H9 (cell line): ENCODE results near the gene RNASE7. TPM values are rescaled to one million over a fixed set of nuclear protein-coding genes. Genes with fewer than 3 reads are reported as not detected.

ENCODE experiments used
- DNase-seq: peaks from one replicate; pipeline ENCODE4 v3.0.0-alpha.2; 2017
- H2AFZ ChIP-seq: one replicate; pipeline ENCODE4 v1.6.1; 2013; ENCODE audit warnings: mild to moderate bottlenecking, low read length, control low read depth, moderate library complexity
- H2AK5ac ChIP-seq: 2 replicates; pipeline ENCODE4 v1.6.1; 2013; ENCODE audit warnings: low read length, control low read depth, mixed read lengths; ENCODE audit not compliant: insufficient read length
- H2BK120ac ChIP-seq: one replicate; pipeline ENCODE4 v1.6.1; 2013; ENCODE audit warnings: low read depth, mild to moderate bottlenecking, low read length, control low read depth, inconsistent platforms; ENCODE audit not compliant: poor library complexity, severe bottlenecking
- H2BK12ac ChIP-seq: 2 replicates; pipeline ENCODE4 v1.6.1; 2013; ENCODE audit warnings: low read length, control low read depth, mixed read lengths, low read depth; ENCODE audit not compliant: insufficient read length
- H2BK15ac ChIP-seq: 2 replicates; pipeline ENCODE4 v1.6.1; 2013; ENCODE audit warnings: low read depth, low read length, control low read depth
- H2BK20ac ChIP-seq: one replicate; pipeline ENCODE4 v1.6.1; 2013; ENCODE audit warnings: low read depth, mild to moderate bottlenecking, low read length, control low read depth, inconsistent platforms; ENCODE audit not compliant: poor library complexity, severe bottlenecking
- H2BK5ac ChIP-seq: 2 replicates; pipeline ENCODE4 v1.6.1; 2013; ENCODE audit warnings: low read length, control low read depth, mixed read lengths; ENCODE audit not compliant: insufficient read length
- H3K14ac ChIP-seq: 2 replicates; pipeline ENCODE4 v1.6.1; 2013; ENCODE audit warnings: low read length, control low read depth; ENCODE audit not compliant: insufficient read depth
- H3K18ac ChIP-seq: 2 replicates; pipeline ENCODE4 v1.6.1; 2013; ENCODE audit warnings: low read depth, mild to moderate bottlenecking, mixed read lengths, low read length, control low read depth; ENCODE audit not compliant: insufficient read length
- H3K23ac ChIP-seq: 2 replicates; pipeline ENCODE4 v1.6.1; 2013; ENCODE audit warnings: low read length, control low read depth, mixed read lengths, low read depth; ENCODE audit not compliant: insufficient read length
- H3K23me2 ChIP-seq: 2 replicates; pipeline ENCODE4 v1.6.1; 2013; ENCODE audit warnings: low read depth, mild to moderate bottlenecking, mixed read lengths, low read length, control low read depth; ENCODE audit not compliant: insufficient read length, poor library complexity, severe bottlenecking
- H3K27ac ChIP-seq: 2 replicates; pipeline ENCODE4 v1.5.1; 2013; ENCODE audit warnings: low read length, control low read depth, mixed read lengths, low read depth; ENCODE audit not compliant: insufficient read length
- H3K27me3 ChIP-seq: 2 replicates; pipeline ENCODE4 v1.6.1; 2013; ENCODE audit warnings: low read length, control low read depth, inconsistent platforms; ENCODE audit not compliant: insufficient read depth
- H3K4ac ChIP-seq: 2 replicates; pipeline ENCODE4 v1.6.1; 2013; ENCODE audit warnings: low read depth, mild to moderate bottlenecking, control low read depth, inconsistent platforms, low read length, moderate library complexity
- H3K4me1 ChIP-seq: 2 replicates; pipeline ENCODE4 v1.6.1; 2013; ENCODE audit warnings: low read length, control low read depth, inconsistent platforms; ENCODE audit not compliant: insufficient read depth
- H3K4me2 ChIP-seq: 2 replicates; pipeline ENCODE4 v1.6.1; 2013; ENCODE audit warnings: low read length, control low read depth, mixed read lengths; ENCODE audit not compliant: insufficient read length, insufficient read depth
- H3K56ac ChIP-seq: 2 replicates; pipeline ENCODE4 v1.6.1; 2013; ENCODE audit warnings: low read depth, mild to moderate bottlenecking, mixed read lengths, low read length, control low read depth; ENCODE audit not compliant: insufficient read length
- H3K79me1 ChIP-seq: 2 replicates; pipeline ENCODE4 v1.6.1; 2013; ENCODE audit warnings: low read depth, mild to moderate bottlenecking, moderate library complexity, low read length, control low read depth, inconsistent platforms; ENCODE audit not compliant: insufficient read depth, poor library complexity, severe bottlenecking
- H3K79me2 ChIP-seq: 2 replicates; pipeline ENCODE4 v1.6.1; 2013; ENCODE audit warnings: low read length, control low read depth, inconsistent platforms; ENCODE audit not compliant: insufficient read depth
- H3K9ac ChIP-seq: 2 replicates; pipeline ENCODE4 v1.6.1; 2013; ENCODE audit warnings: low read length, control low read depth, mixed read lengths; ENCODE audit not compliant: insufficient read length; ENCODE audit errors: extremely low read depth
- H3K9me3 ChIP-seq: one replicate; pipeline ENCODE4 v1.6.1; 2013; ENCODE audit warnings: low read depth, low read length, inconsistent platforms; ENCODE audit not compliant: control insufficient read depth
- H3T11ph ChIP-seq: one replicate; pipeline ENCODE4 v1.6.1; 2013; ENCODE audit warnings: mild to moderate bottlenecking, low read length, control low read depth, inconsistent platforms
- H4K20me1 ChIP-seq: one replicate; pipeline ENCODE4 v1.6.1; 2013; ENCODE audit not compliant: control insufficient read depth, insufficient read length, insufficient read depth
- H4K5ac ChIP-seq: 2 replicates; pipeline ENCODE4 v1.6.1; 2013; ENCODE audit warnings: low read depth, mild to moderate bottlenecking, mixed read lengths, low read length, control low read depth; ENCODE audit not compliant: insufficient read length
- H4K8ac ChIP-seq: replicated peaks from 2 replicates; pipeline ENCODE4 v1.6.1; 2013; ENCODE audit warnings: low read length, control low read depth, mixed read lengths, low read depth; ENCODE audit not compliant: insufficient read length
- H4K91ac ChIP-seq: 2 replicates; pipeline ENCODE4 v1.6.1; 2013; ENCODE audit warnings: low read depth, mild to moderate bottlenecking, moderate library complexity, mixed read lengths, low read length, control low read depth; ENCODE audit not compliant: insufficient read length
- H3K27ac Mint-ChIP-seq, 3 experiments: 2 replicates in 2 of 3; 3 replicates in 1 of 3; pipeline ENCODE4 v1.8.0; 2020 to 2021; ENCODE audit warnings: mixed read lengths in 3 of 3, mild to moderate bottlenecking in 1 of 3, moderate library complexity in 1 of 3
- H3K27me3 Mint-ChIP-seq: 2 replicates; pipeline ENCODE4 v1.8.0; 2021; ENCODE audit warnings: low read depth, mild to moderate bottlenecking, moderate library complexity, mixed read lengths
- H3K36me3 Mint-ChIP-seq, 3 experiments: 2 replicates in 2 of 3; 3 replicates in 1 of 3; pipeline ENCODE4 v1.8.0; 2020 to 2021; ENCODE audit warnings: low read depth in 3 of 3, mixed read lengths in 3 of 3; ENCODE audit not compliant: insufficient read depth in 1 of 3
- H3K4me1 Mint-ChIP-seq, 2 experiments: 2 replicates each; pipeline ENCODE4 v1.8.0; 2020; ENCODE audit warnings: mixed read lengths in 2 of 2
- H3K4me3 Mint-ChIP-seq, 2 experiments: 2 replicates in 1 of 2; 3 replicates in 1 of 2; pipeline ENCODE4 v1.8.0; 2020 to 2021; ENCODE audit warnings: mild to moderate bottlenecking in 2 of 2, mixed read lengths in 2 of 2, moderate library complexity in 1 of 2
- H3K9me3 Mint-ChIP-seq, 2 experiments: 2 replicates in 1 of 2; 3 replicates in 1 of 2; pipeline ENCODE4 v1.8.0; 2020; ENCODE audit warnings: mild to moderate bottlenecking in 2 of 2, mixed read lengths in 2 of 2, moderate library complexity in 1 of 2
- WGBS: extraction: QIAGEN DNeasy Blood & Tissue Kit; methylation state at CpG from one replicate; pipeline ENCODE4 v1.1.7; 2013; ENCODE audit warnings: missing lambda C conversion rate, low lambda C conversion rate, mixed read lengths; ENCODE audit not compliant: insufficient read length; ENCODE audit errors: extremely low coverage; 5-methylcytosine and 5-hydroxymethylcytosine counted together
- total RNA-seq: library from RNA; stranded (reverse); gene quantifications from 2 replicates; pipeline ENCODE4 v1.2.1, GENCODE V29; 2021
- TF ChIP-seq, protein P1 (sequence below): fragments of 200-600 bp; sonication (generic); conservative IDR thresholded peaks from 3 replicates; pipeline ENCODE4 v1.8.0; 2021; ENCODE audit warnings: antibody characterized with exemption, mild to moderate bottlenecking

The RNASE7 gene
- total RNA-seq, 1 experiment from 2014 or later = not detected

DNA sequence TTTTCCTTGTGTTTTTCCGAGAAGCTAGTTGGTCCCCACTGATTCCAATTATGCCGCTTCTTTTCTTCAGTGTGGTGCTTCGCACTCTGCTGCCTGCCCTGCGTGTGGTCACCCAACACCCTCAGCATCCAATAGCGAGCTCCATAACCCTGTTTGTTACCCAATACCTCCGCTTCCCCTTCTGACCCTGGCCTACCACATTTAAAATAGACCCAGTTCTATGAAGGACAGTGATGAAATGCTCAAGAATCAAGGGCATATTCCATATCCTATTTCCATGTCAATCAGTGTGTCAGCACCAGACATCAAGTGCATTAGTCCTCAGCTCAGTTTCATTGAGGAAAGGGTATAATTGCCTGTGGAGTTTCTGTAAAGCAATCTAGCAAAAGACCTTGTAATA is 26.9 kb upstream of the RNASE7 start:
- Mint-ChIP-seq H3K27ac (peak overlapping the region in 1 of 3 experiments; percentile 55; a peak in 1 of 7 replicates), H3K27me3 (peaks cover 9% of the 10 kb centered on the region), H3K4me1 (peaks cover 7 to 12% of the 10 kb centered on the region in 2 experiments), H3K36me3 (peaks cover 2 to 6% (median 2%) of the 10 kb centered on the region in 3 experiments; a peak in 3 of 7 replicates), H3K9me3 (no peaks in the 10 kb centered on the region), H3K4me3 (no peak overlapping the region)
- H4K8ac ChIP-seq = no peak overlapping the region
- no peak overlapping the region for H2AFZ ChIP-seq
- H3K23me2 ChIP-seq = no peaks in the 10 kb centered on the region
- no peak overlapping the region for H2BK15ac ChIP-seq
- no peak overlapping the region for H3T11ph ChIP-seq
- DNase-seq = no peak
- H3K18ac ChIP-seq = no peak overlapping the region
- H2BK20ac ChIP-seq = no peak overlapping the region
- no peaks in the 10 kb centered on the region; the same call in 1 of the 2 replicates for H3K4me1 ChIP-seq
- no peak overlapping the region for H4K91ac ChIP-seq
- H3K4me2 ChIP-seq = no peak overlapping the region
- WGBS = no CpG with 5 or more reads among the region's 6 CpGs
- TF ChIP-seq, protein P1, sequence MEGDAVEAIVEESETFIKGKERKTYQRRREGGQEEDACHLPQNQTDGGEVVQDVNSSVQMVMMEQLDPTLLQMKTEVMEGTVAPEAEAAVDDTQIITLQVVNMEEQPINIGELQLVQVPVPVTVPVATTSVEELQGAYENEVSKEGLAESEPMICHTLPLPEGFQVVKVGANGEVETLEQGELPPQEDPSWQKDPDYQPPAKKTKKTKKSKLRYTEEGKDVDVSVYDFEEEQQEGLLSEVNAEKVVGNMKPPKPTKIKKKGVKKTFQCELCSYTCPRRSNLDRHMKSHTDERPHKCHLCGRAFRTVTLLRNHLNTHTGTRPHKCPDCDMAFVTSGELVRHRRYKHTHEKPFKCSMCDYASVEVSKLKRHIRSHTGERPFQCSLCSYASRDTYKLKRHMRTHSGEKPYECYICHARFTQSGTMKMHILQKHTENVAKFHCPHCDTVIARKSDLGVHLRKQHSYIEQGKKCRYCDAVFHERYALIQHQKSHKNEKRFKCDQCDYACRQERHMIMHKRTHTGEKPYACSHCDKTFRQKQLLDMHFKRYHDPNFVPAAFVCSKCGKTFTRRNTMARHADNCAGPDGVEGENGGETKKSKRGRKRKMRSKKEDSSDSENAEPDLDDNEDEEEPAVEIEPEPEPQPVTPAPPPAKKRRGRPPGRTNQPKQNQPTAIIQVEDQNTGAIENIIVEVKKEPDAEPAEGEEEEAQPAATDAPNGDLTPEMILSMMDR = no peak
- H2AK5ac ChIP-seq = no peak overlapping the region
- H3K79me1 ChIP-seq = no peaks in the 10 kb centered on the region
- no peaks in the 10 kb centered on the region for H3K79me2 ChIP-seq
- H3K23ac ChIP-seq = no peak overlapping the region
- H3K27me3 ChIP-seq = no peaks in the 10 kb centered on the region
- no peak overlapping the region for H4K5ac ChIP-seq
- H2BK12ac ChIP-seq = no peak overlapping the region
- H2BK5ac ChIP-seq = no peak overlapping the region
- no peaks in the 10 kb centered on the region for H3K9me3 ChIP-seq
- no peak overlapping the region for H3K9ac ChIP-seq
- H3K4ac ChIP-seq = no peak overlapping the region
- no peak overlapping the region for H3K56ac ChIP-seq
- no peak overlapping the region for H3K14ac ChIP-seq
- H2BK120ac ChIP-seq = no peak overlapping the region
- no peaks in the 10 kb centered on the region for H4K20me1 ChIP-seq
- H3K27ac ChIP-seq = no peak overlapping the region
